ENCODE measurements around the gene NLK.

DNA sequence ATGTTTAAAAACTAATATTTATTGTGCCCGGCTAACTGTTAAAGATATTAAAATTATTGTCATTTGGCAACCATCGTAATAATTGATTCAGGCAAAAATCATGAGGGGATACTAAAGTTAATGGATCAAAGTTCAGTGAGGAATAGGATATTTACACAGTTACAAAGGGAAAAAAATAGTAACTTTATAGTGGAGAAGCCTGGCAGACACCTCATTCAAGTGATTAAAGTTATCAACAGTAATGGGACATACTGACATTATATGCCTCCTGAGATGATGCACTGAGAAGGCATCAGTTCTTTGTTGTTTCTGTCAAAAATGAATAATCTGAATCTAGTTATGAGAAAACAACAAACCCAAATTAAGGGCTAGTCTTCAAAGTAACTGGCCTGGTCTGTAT is 77.1 kb downstream of the NLK start:
- TF ChIP-seq, protein P1, sequence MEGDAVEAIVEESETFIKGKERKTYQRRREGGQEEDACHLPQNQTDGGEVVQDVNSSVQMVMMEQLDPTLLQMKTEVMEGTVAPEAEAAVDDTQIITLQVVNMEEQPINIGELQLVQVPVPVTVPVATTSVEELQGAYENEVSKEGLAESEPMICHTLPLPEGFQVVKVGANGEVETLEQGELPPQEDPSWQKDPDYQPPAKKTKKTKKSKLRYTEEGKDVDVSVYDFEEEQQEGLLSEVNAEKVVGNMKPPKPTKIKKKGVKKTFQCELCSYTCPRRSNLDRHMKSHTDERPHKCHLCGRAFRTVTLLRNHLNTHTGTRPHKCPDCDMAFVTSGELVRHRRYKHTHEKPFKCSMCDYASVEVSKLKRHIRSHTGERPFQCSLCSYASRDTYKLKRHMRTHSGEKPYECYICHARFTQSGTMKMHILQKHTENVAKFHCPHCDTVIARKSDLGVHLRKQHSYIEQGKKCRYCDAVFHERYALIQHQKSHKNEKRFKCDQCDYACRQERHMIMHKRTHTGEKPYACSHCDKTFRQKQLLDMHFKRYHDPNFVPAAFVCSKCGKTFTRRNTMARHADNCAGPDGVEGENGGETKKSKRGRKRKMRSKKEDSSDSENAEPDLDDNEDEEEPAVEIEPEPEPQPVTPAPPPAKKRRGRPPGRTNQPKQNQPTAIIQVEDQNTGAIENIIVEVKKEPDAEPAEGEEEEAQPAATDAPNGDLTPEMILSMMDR (conservative IDR thresholded peaks at IDR 0.05; ENCODE audit: low read depth, low read length): no peak
- no peak for TF ChIP-seq EZH2 (IDR thresholded peaks at IDR 0.05; ENCODE audit: low read length, unreplicated experiment)
